Midbrain (tissue), 1 donor: ENCODE measurements around the gene GKAP1.
"Not testable (repeated sequence)": the region's sequence is repeated elsewhere in the genome, so short reads cannot be mapped to it uniquely, and the experiment has no call there.

ENCODE experiments used
- DNase-seq: peaks from one replicate; lab custom pipeline; 2025; lab: John Stamatoyannopoulos, UW

The GKAP1 gene

DNA sequence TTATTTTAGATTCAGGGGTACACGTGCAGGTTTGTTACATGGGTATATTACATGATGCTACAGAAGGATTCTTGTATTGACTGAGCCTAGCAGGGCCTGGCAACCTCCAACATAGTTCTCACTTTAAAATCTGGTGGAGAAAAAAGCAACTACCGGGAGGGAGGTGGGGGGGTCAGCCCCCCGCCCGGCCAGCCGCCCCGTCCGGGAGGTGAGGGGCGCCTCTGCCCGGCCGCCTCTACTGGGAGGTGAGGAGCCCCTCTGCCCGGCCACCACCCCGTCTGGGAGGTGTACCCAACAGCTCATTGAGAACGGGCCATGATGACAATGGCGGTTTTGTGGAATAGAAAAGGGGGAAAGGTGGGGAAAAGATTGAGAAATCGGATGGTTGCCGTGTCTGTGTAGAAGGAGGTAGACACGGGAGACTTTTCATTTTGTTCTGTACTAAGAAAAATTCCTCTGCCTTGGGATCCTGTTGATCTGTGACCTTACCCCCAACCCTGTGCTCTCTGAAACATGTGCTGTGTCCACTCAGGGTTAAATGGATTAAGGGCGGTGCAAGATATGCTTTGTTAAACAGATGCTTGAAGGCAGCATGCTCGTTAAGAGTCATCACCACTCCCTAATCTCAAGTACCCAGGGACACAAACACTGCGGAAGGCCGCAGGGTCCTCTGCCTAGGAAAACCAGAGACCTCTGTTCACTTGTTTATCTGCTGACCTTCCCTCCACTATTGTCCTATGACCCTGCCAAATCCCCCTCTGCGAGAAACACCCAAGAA is 88.8 kb downstream of the GKAP1 start:
- not testable (repeated sequence) for DNase-seq

DNA sequence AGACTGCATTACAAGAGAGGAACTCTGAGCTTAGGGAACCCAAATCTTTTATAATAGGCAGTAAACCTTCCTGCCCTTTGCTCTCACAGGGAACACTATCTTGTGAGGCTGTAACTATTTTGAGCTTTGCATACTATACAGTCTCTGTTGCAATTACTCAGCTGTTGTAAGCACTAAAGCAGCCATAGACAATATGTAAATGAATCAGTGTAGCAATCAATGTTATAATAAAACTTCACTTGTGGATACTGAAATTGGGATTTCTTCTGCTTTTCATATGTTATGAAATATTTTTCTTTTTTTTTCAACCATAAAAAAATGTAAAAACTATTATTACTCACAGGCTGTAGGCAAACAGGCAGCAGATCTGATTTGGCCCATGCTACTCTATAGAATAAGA is 93.1 kb downstream of the GKAP1 start:
- no peak for DNase-seq

DNA sequence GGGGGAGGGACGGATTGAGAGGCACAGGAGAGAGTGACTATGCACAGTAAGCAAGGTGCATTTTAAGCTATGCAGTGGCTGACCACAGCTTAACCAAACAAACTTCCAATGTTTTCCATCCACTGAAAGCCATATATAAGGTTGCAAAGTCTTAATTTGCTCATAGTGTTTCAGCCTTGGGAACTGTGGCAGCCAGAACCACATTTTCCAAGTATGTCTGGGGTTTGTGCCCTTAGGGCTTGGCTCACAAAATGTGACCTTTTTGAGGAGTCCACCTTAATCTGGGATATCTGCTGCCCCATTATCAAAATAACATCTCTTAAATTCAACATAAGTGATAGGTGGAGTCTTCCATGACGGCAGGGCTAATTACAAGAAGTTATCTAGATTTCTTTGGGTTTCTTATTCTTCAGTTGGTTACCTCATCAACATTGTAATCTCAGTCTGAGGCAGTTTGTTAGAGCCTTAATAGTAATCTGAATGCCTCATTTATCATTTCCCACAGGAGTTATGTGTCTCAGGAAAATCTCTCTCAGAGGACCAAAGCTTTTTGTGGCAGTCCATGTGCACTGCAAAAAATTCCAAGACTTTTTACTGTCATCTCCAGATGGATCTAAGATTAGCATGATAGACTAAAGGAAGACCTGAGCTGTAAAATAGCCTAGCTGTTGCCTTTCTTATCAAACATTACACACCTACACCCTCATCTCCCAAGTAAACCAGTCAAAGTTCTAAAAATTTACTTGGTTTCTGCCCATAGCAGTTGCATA is 94.7 kb downstream of the GKAP1 start:
- no peak for DNase-seq

DNA sequence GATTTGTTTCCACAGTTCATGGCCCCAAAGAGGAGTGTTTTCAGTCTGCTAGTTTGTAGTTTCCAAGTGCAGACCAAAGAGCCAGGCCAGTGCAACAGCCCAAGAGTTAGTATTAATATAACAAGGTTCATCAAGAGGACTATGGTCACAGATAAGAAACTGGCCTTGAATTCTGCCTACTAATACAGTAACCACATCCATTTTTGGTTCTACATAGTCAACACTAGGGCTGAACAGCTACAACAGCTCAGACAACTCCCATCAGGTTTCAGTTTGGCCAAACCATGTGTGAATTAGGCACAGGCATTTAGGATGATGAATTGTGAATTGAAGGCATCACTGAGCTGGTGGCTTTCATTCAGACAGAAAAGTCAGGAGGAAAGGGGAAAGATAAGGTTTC is 96.1 kb downstream of the GKAP1 start:
- DNase-seq = no peak

DNA sequence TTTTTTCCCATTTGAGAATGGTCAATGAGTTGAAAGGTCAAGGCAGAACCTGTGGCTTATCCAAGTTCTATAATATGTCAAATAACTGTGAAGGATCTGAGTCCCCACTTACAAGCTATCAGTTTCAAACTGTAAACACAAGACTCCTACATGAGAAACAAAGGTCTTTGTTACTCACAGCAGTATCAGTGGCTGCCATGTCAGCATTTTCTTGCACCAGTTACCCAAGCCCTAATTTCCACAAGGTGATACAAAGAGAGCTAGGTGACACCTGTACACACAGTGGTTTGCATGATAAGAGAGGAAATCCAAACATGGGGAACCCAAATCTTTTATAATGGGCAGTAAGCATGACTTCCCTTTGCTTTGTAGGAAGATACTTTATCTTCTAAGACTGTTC is 101.8 kb downstream of the GKAP1 start:
- DNase-seq = no peak

DNA sequence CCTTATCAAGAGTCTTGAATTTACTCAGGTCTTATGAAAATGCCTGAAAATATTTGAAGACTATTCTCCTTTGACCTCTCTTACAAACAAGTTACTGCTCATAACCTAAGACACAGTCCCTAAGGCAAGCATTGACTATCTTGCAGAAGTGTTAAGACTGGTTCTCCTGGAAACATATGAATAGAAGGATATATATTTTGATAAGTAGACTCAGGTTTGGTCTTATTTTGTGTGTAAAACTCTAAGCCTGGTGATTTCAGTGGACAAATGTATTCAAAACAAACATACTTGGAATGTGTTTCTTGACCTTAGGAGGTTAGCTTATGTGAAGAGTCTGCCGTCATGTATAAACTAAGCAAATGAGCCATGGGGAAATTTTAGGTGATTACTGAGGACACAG is 102.3 kb downstream of the GKAP1 start:
- no peak for DNase-seq

DNA sequence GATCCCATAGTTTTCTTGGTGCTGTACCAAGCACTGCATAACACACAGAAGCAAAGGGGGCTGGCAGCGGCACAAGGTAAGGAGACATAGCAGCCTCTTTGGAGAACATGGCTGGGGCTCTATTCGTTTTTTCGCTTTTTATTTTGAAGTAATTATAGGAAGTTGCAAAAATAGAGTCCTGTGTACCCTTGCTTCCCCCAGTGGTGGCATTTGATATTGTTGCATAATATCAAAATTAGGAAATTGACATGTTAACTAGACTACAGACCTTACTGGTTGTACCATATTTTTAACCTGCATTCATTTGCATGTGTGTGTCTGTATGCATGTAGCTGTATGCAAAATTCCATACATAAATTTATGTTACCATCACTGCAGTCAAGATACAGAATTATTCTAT is 103.2 kb downstream of the GKAP1 start:
- no peak for DNase-seq

DNA sequence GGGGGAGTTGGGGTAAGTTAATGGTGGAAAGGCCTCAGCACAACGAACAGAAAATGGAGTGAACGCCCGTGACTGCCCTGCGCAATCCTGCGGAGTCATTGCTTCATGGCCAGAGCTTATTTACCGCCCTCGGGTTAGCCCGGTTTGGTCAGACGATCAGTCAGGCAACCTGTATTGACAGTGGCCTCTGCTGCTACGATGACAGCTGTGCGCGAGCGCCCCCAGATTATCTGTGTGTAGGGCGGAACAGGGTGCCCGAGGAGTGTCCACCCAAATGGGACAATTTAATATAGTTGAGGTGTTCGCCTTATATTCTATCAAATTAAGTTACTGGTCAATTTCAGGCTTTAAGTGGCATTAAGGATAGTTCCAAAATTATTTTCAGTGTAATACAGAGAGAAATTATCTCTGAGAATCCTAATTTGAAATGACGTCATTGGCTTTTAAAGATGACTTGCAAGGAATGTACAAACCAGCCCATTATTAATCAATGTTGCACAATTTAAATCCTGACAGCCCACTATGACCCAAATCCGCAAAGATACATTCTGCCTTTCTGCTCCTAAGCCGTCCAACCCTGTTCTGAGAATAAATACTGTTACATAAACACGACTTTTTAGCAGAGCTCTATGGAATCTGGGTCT is 108.9 kb downstream of the GKAP1 start:
- DNase-seq = peak; percentile 70

DNA sequence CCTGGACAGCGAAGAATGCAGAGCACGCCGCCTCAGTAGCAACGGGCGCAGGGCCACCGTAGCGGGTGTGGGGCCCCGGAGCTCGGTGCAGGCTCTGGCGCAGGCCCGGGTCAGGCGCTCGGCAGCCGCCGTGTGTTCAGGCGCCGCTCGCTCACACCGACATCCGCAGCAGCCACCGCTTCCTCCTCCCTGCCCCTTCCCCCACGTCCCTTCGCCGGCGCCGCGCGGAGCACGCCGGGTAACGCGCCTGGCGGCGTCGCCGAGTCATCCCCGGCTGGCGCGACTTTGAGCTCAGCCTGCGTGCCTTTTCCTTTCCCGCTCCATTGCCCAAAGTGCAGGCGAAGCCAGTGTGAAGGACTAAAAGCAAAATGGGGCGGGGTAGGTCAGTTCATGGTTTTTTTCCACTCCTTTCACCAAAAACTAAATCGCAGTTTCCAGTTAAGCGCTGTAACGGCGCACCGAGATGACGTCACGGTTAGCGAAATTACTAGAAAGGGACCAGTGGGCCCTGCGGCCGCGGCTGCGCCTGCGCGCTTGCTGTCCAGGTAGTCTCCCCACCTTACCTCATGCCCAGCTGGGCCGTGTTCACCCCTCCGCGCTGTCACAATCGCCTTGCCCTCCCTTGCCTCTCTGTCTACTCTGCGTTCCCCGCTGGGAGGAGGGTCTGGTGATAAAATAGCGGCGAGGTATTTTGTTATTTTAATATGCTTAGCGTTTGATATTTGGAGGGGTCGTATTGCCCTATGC is 109.6 kb downstream of the GKAP1 start, which contains the start of gene UBQLN1:
UBQLN1 (minus strand) TSS at position 191 of the 747 bp plus-strand sequence. CDS start 279 bp downstream, outside the sequence.
- peak; percentile 95 for DNase-seq

DNA sequence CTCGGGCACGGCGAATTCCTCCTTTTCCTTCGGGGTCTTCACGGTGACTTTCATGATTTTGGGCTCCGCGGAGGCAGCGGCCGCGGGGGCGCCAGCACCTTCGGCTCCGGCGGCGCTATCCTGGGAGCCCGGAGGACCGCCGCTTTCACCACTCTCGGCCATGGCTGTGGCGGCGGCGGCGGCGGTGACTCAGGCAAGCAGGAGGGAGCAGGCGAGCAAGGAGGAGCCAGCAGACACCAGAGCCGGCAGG is 110.1 kb downstream of the GKAP1 start:
- DNase-seq = no peak

DNA sequence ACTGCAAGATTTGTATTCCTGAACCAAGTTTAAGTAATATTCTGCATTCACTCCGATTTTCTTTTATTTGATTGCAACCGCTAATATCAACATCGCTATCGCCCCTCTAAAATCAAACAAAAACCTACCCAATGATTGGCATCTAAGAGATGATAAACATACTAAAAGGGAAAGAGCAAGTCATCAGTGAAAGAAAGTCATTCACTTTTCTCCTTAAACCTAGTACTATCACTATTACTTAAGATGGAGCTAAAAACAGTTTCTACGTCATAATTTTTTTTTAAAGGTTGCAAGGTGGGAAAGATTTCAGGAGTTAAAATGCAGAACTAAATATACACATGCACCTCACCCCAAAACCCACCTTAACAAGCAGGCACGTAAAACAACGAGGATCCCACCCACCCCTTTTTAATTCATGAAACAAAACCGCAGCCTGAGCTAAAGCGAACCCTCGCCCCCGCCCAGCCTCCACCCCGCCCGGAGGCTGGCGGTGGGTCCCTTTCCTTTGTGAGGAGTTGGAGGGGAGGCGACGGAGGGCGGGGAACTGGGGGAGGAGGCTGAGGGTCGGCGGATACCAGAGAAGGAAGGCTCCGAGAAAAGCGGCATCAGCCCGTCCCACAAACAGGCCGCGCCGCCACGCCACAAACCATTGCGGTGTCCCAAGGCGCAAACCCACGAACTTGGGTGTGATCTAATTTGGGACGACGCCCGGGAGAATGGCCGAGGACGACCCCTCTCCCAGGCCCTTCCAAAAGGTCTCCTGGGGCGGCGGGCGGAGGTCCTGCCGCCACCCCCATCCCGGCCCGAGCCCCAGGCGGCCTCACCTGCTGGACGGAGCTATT is 110.7 kb downstream of the GKAP1 start:
- no peak for DNase-seq

DNA sequence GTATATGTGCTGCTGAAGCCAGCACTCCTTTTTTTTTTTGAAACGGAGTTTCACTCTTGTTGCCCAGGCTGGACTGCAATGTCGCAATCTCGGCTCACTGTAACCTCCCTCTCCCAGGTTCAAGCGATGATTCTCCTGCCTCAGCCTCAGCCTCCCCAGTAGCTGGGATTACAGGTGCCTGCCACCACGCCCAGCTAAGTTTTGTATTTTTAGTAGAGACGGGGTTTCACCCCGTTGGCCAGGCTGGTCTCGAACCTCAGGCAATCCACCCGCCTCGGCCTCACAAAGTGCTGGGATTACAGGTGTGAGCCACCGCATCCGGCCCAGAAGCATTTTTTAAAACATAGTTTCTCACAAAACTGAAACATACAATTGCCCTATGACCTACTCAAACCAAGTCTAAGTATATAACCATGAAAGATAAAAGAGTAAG is 112.3 kb downstream of the GKAP1 start:
- not testable (repeated sequence) for DNase-seq

DNA sequence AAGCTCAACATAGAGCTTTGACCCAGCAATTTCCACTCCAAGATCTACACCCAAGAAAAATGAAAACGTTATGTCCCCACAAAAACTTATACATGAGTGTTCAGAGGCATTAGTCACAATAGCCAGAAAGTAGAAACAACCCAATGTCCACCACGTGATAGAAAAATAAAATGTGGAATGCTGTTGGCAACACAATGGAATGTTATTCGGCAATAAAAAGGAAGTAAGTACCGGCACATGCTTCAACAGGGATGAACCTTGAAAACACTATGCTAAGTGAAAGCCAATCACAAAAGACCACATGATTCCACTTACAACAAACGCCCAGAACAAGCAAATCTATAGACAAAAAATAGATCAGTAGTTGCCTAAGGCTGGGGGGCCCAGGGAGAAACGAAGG is 115.8 kb downstream of the GKAP1 start:
- DNase-seq = no peak

DNA sequence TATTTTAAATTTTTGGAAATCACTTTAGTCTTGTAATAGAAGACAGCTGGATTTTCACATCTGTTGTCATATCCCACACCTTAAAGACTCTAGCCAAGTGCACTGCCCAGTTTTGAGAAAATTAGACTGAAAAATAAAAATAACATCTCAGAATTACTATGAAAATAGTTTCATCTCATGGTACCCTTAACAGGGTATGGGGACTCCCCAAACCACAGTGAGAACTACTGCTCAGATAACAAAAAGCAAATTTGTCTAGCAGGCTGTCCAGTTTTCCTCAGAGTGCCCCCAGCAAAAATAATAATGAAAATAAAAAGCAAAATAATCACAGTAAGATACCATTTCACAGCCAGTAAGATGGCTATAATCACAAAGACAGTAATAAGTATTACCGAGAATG is 116.3 kb downstream of the GKAP1 start:
- DNase-seq = no peak

DNA sequence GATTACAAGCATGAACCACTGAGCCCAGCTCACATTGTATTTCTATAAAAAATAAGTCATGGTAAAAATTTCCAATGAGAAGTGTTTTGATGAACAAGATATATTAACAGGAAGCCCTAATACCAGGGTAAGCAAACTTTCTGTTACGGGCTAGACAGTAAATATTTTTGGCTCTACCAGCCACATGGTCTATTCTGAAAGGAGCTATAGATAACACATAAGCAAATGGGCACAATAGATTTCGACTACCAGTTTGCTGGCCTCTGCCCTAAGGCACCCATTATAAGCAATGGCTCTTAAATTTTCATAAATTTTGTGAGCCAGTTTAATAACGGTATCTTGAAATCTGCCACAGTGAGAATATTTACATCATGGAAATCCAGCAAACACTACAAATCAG is 118.0 kb downstream of the GKAP1 start:
- DNase-seq = no peak

DNA sequence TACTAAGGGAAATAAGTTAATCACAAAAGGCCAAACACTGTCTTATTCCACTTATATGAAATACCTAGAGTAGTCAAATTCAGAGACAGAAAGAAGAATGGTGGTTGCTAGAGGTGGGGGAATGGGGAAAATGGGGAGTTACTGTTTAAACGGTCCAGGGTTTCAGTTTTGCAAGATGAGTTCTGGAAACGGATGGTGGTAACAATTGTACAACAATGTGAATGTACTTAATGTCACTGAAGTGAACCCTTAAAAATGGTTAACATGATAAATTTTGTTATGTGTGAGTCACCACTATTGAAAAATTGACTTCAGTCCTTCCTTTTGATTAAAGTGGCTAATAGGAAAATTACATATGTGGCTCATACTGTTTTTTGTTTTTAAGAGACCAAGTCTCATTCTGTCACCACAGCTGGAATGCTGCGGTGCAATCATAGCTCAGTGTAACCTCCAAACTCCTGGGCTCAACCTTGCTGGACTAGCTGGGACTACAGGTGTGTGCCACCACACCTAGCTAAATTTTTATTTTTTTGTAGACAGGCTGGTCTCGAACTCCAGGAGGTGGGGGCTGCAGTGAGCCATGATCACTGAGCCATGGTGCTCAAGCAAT is 118.5 kb downstream of the GKAP1 start:
- no peak for DNase-seq

DNA sequence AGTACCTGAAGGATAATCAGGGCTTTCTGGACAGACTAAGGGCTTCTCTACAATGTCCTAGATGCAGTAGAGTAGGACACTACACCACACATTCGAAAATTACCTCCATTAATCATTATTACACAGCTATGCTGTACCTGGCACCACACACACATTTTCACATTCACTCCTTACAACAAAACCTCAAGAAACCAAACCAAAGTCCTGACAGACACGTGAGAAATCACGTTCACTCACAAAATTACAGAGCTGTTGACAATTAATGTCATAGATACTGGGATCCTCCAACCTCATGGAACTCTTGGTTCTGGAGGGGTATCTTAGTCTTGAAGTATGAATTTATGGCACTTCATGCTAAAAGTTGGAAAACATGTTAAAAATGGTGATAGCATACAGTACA is 126.1 kb downstream of the GKAP1 start:
- no peak for DNase-seq
